ENCODE measurements around the gene SAT2. TPM values are rescaled to one million over a fixed set of nuclear protein-coding genes. Genes with fewer than 3 reads are reported as not detected.

Gene SAT2
- total and polyA plus RNA-seq, 2 of the 13 experiments (the other 11 are each of a cell fraction or from before 2014, with no cell fraction given), result 37.6 to 93.7 TPM

GRCh38 chr17:7655541-7655840 is 27.9 kb upstream of the SAT2 start:
- Histone ChIP-seq H3K27me3 (ENCODE audit: control insufficient read depth in 1 of 2, insufficient read depth in 2 of 2, low read length in 2 of 2) (peaks cover 3 to 49% of the 10 kb centered on the region in 2 experiments), H3K9ac (ENCODE audit: insufficient read depth, low read depth, low read length) (no peak overlapping the region), H3K4me2 (ENCODE audit: low read depth, low read length) (no peak overlapping the region), H3K36me3 (replicated peaks in 1 of 2; ENCODE audit: control insufficient read depth in 1 of 2, insufficient read depth in 2 of 2, low read length in 2 of 2) (no peaks in the 10 kb centered on the region), H3K4me3 (replicated peaks in 1 of 3; ENCODE audit: insufficient read depth in 1 of 3, low read depth in 2 of 3, low read length in 3 of 3) (no peak overlapping the region), H3K9me3 (ENCODE audit: low read length) (no peaks in the 10 kb centered on the region), H3K79me2 (ENCODE audit: insufficient read depth, low read length) (no peaks in the 10 kb centered on the region), H2AFZ (ENCODE audit: low read length) (no peak overlapping the region), H3K27ac (ENCODE audit: extremely low read length, insufficient read depth, low read length) (no peak overlapping the region), H3K4me1 (ENCODE audit: insufficient read depth, low read length) (peaks cover 10% of the 10 kb centered on the region; the same call in 1 of the 2 replicates), H4K20me1 (ENCODE audit: insufficient read depth, low read length) (no peaks in the 10 kb centered on the region)
- FAIRE-seq (no peak), ATAC-seq (no peak), DNase-seq (ENCODE audit: low spot score) (no peak)
- TF ChIP-seq IRF9 (CRISPR knock-in tag; IDR thresholded peaks at IDR 0.05; ENCODE audit: borderline replicate concordance), result no peak
- TF ChIP-seq ZNF333 (CRISPR knock-in tag; IDR thresholded peaks at IDR 0.05; ENCODE audit: borderline replicate concordance), result no peak
- TF ChIP-seq, protein P1, sequence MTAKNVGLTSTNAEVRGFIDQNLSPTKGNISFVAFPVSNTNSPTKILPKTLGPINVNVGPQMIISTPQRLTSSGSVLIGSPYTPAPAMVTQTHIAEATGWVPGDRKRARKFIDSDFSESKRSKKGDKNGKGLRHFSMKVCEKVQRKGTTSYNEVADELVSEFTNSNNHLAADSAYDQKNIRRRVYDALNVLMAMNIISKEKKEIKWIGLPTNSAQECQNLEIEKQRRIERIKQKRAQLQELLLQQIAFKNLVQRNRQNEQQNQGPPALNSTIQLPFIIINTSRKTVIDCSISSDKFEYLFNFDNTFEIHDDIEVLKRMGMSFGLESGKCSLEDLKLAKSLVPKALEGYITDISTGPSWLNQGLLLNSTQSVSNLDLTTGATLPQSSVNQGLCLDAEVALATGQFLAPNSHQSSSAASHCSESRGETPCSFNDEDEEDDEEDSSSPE (CRISPR knock-in tag; IDR thresholded peaks at IDR 0.05), result no peak
- no peak for TF ChIP-seq NCOA1 (CRISPR knock-in tag; IDR thresholded peaks at IDR 0.05)
- no peak for TF ChIP-seq ZBTB8A (CRISPR knock-in tag; IDR thresholded peaks at IDR 0.05; ENCODE audit: borderline replicate concordance, low read depth)
- TF ChIP-seq HDAC6 (IDR thresholded peaks at IDR 0.05; ENCODE audit: low read depth, low read length), result no peak
- TF ChIP-seq NFIB (CRISPR knock-in tag; IDR thresholded peaks at IDR 0.05; ENCODE audit: borderline replicate concordance), result no peak
- no peak for TF ChIP-seq TBX3 (IDR thresholded peaks at IDR 0.05; ENCODE audit: borderline replicate concordance)
- intact Hi-C loops (cut with micrococcal nuclease; ENCODE audit: unreplicated experiment) (no loop called here), in situ Hi-C loops (cut with HindIII; ENCODE audit: extremely low pct_ligation_motif_present, low pct_unique_long_range_greater_than_20kb) (no loop called here)
- BruUV-seq (replicated peaks), result no TSS peak
- WGBS (ENCODE audit: low lambda C conversion rate), result 81% methylated on average over 15 of the region's 17 CpGs
- CTCF ChIA-PET (ENCODE audit: low intra/inter-chr PET ratio, low total read pairs), result no interaction called here
- POLR2A ChIA-PET, result interaction anchor here (1.0 kb wide), 1 partner anchor 28 kb away, joined by 5 read pairs; the partner anchor contains the start of gene SAT2

Data from HepG2 (cell line).